Gastrocnemius medialis (tissue), 4 donors: ENCODE measurements around the gene NHLRC4.

ENCODE experiments used
- CTCF ChIP-seq, 5 experiments: fragments of 450-650 bp in 3 of 5; fragments of 200-600 bp in 2 of 5; sonication (generic) in 2 of 5; IDR thresholded peaks in 4 of 5; conservative IDR thresholded peaks in 1 of 5; 1 replicate in 4 of 5; 2 replicates in 1 of 5; pipeline ENCODE4 v1.5.1; 2016 to 2019; ENCODE audit warnings: antibody characterized with exemption in 5 of 5, mild to moderate bottlenecking in 3 of 5, moderate library complexity in 3 of 5
- POLR2A ChIP-seq, 2 donors: fragments of 450-650 bp; IDR thresholded peaks; one replicate each; pipeline ENCODE4 v1.6.1; 2017; ENCODE audit warnings: antibody characterized with exemption in 2 of 2, mild to moderate bottlenecking in 2 of 2, moderate library complexity in 2 of 2

GRCh38 chr16:615122-615521 is 48.3 kb downstream of the NHLRC4 start:
- TF ChIP-seq CTCF (IDR thresholded peaks at IDR 0.05 in 4 of 5, conservative IDR thresholded peaks at IDR 0.05 in 1 of 5) = no peak
- no peak for TF ChIP-seq POLR2A (IDR thresholded peaks at IDR 0.05)
